Erythroblast (primary cell): ENCODE results near the gene ATXN10.

Source experiments
- GATA1 ChIP-seq: IDR thresholded peaks from 2 replicates; pipeline ENCODE4 v1.6.1; 2011; ENCODE audit warnings: low read depth, mild to moderate bottlenecking, control low read depth, low read length, moderate library complexity
- POLR2A ChIP-seq: IDR thresholded peaks from 2 replicates; pipeline ENCODE4 v1.6.1; 2011; ENCODE audit warnings: mild to moderate bottlenecking, low read length

- TF ChIP-seq POLR2A = no peak
- TF ChIP-seq GATA1 = no peak
Observed at GRCh38 chr22:45819305-45819704, 147.7 kb downstream of the ATXN10 start.
